ENCODE measurements around the gene LEMD3.

The LEMD3 gene

DNA sequence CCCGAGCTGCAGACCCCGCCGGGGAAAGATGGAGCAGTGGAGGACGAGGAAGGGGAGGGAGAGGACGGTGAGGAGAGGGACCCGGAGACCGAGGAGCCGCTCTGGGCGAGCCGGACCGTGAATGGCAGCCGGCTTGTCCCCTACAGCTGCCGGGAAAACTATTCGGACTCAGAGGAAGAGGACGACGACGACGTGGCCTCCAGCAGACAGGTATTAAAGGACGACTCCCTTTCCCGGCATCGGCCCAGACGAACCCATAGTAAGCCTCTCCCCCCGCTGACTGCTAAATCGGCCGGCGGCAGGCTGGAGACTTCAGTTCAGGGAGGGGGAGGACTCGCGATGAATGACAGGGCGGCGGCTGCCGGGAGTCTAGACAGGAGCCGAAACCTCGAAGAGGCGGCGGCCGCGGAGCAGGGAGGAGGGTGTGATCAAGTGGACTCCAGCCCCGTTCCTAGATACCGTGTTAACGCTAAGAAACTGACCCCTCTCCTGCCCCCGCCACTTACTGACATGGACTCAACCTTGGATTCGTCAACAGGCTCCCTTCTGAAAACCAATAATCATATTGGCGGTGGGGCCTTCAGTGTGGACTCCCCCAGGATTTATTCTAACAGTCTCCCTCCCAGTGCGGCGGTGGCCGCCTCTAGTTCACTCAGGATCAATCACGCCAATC is 962 bp downstream of the LEMD3 start:
- DNase-seq: no peak

DNA sequence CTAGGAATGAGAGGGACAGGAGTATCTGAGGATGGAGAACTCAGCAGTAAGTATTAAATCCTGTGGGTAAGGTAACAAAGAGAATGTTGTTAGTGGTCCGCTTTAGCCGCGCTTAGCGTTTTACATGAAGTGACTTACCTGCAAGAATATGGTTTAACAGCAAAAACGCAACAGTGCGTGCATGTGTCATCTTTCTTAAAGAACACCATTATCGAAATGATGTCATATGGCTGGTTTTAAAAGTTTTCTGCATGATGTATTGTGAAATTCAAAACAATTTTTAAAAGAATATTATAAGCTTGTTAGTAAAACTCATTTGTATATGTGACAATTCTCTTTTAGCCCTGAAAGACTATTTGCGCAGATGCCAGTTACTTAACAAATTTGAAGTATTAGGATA is 1.7 kb downstream of the LEMD3 start:
- no peak for DNase-seq

DNA sequence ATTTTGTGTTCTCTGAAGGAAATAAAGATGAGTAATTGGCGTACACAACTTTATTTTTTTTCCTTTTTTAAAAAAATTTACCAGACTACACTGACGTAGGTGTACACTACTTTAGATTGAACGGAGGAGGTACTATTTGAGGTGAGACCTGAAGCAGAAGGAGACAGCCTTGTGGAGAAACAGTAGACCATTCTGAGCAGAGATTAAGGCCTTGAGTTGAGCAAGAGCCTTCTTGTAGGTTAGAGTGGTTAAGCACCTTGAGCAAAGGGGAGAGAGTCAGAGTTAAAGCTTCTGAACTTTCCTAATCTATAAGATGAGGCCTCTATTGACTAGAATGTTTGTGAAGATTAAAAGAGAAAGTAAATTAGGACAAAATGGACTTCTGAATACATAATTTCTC is 2.5 kb downstream of the LEMD3 start:
- DNase-seq: no peak

DNA sequence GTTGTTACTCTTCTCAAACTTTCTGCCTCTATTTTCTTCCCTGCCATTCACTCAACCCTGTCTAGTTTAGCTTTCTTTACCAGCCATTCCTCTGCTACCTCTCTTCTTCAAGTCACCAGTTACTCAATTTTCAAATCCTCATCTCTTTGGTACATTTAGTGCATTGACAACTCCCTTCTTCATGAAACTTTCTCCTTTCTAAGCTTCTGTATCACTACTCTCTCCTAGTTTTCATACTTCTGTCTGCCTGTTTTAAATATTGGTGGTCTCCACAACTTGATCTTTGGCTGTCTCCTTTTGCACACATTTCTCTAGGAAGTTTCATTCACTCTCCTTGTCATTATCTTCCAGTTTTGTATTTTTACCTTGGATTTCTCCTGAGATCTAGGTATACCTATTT is 6.0 kb downstream of the LEMD3 start:
- DNase-seq: no peak

DNA sequence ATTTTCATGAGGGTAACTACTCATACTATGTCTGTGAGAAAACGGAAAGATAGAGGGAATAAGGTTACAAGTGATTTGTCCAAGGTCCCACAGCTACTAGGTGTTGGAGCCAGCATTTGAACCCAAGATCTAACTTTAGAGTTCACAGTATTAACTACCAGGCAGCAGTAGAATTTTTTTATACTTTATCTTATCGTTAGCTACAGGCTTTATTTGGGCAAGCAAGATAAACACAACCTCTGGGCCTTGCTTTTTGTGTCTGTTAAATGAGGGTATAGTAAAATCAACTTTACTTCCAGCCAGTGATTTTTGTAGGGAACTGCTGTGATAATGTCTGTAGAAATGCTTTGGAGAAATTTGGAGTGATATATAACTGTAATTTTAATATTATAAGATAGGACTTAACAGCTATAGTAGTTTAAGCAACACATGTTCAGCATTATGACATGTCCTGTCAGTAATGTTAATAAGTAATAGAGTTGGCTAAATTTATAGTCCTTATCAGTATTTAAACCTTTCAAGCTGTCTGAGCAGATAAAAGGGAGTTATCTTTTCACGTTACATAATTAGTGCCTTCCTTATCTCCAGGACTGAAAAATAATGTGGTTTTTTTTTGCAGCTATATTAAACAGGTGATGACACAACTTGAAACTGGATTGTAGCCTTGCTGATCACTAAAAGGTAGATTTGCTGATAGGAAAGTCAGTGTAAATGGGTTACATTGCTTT is 12.8 kb downstream of the LEMD3 start:
- DNase-seq: no peak

DNA sequence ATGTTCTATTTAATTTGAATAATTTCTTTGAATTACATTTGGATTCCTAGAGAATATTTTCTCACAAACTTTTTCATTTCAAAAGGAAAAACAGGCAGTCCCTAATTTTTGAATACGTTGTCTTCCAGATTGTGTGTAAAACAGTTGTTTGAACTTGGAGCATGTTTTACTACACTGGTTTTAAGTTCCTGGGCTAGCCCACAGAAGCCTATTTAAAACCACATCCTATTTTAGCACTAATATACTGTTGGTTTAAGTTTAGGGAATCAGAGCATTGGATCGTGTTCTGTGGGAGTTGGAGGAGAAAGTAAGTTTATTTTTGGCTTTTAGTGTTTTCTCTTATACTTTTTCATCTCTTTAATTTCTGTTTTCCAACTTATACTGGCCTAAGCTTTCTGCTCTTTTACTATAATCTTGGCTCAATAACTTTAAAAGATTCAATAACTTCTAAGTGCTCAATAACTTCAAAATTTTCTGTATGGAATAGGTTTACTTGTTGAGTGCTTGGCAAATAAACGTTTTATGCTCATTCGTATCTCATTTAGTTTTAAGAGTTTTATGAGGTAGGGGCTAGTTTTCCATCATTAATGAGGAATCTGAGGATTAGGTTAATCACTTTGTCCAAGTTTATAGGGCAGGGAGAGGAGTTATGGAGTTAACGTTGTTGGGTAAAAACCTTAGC is 14.9 kb downstream of the LEMD3 start:
- no peak for DNase-seq

DNA sequence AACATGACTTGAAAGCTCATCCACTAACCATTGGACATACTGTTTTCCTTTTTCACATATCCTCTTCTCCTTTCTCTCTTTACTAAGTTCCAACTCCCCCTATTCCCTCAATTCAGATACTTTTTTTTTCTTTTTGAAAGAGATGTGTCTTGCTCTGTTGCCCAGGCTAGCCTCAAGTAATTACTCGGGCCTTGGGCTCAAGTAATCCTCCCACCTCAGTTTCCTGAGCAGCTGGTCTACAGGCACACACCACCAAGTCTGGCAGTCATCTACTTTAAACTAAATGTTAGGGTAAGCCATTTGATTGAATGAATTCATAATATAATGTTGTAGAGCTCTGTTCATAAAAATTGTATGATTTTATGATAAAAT is 15.5 kb downstream of the LEMD3 start:
- DNase-seq: no peak

DNA sequence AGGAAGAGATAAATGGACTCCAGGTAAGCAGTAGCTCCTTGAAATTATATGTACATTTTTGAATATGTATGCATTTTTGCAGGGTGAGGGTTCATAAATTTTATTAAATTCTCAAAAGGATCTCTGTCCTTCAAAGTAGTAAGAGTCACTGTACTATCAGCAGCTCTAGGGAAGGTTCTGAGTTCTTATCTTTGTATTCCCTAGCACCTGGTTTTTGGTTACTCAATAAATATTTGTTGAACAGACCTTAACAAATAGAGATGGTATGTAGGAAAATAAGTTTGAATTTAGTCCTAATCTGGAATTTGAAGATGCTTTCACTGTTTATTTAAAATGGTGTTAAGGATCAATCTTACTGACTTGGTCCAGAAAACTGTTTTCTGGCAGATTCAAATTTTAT is 18.3 kb downstream of the LEMD3 start:
- DNase-seq: no peak

DNA sequence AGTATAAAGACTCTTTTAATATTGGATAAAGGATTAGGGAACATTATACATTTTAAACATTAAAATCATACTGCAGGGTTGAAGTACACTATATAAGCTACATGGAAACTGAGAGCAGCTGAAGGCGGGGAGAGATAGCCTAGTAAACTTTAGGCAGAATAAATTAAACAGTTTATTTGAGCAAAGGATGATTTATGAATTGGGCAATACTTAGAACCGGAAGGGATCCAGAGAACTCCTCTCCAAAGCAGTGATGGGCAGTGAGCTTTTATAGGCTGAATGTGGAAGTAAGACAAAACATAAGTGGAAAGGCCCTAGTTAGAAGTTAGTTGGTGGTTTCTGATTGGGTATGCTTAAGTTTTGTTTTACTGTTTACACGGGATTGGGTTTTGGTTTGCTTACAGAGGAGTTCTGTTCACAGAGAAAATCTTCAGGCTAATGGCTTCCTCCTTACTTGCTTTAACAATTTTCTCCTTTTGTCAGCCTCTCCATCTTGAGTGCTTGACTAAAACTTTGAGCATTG is 18.9 kb downstream of the LEMD3 start:
- DNase-seq: no peak

DNA sequence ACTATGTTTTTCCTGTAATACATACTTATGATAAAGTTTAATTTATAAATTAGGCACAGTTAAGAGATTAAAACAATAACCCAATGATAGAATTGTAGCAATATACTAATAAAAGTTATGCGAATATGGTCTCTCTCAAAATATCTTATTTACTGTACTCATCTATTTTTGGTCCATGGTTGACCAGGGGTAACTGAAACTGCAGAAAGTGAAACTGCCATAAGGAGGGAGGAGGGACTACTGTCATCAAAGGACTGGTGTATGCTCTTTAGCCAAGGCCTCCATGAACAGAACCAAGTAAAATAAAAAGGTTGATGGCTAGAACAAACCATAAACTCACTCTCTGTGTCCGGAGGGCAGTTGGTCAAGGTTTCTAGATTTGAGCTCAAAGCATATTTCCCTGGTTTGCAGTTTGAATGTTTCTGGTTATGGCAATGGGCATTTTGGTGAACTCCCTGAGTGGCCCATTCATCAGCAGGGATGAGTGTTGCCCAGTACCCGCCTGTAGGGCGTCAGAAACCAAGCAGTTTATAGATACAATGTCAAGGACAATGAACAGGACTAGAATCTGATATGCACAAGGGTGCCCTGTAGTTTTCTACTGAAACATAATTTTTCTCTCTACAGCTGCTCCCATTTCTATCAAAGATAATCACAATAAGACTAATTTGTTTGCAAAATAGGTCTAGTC is 19.8 kb downstream of the LEMD3 start:
- no peak for DNase-seq

DNA sequence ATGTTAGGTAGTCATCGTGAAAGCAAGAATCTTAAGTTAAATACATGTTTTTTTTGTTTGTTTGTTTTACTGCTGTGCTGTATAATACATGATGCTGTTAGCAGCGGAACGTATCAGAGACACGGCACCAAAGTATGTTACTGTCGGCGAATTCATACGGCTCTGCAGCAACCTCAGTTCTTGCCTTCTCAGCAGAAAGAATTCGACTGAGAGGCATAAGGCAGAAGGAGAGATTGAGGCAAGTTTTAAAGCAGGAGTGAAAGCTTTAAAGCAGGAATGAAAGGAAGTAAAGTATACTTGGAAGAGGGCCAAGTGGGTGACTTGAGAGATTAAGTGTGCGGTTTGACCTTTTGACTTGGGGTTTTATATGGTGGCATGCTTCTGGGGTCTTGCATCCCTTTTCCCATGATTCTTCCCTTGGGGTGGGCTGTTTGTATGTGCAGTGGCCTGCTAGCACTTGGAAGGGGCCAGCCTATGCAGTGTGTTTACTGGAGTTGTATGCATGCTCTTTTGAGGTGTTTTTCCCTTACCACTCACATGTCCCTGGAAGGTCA is 23.7 kb downstream of the LEMD3 start:
- DNase-seq: no peak

DNA sequence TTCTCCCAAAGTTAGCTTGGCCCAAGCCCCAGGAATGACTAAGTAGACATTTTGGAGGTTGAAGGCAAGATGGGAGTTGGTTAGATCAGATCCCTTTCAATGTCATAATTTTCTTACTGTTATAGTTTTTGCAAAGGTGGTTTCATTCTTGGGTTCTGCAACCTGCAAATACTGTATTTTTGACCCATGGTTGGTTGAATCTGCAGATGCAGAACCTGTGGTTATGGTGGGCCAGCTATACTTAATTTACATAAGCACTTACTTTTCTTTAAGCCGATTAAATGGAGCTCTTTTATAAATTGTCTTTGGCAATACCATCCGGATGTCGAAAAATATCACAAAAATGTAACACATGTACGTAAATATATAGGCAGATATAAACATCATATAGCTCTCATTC is 25.6 kb downstream of the LEMD3 start:
- no peak for DNase-seq

DNA sequence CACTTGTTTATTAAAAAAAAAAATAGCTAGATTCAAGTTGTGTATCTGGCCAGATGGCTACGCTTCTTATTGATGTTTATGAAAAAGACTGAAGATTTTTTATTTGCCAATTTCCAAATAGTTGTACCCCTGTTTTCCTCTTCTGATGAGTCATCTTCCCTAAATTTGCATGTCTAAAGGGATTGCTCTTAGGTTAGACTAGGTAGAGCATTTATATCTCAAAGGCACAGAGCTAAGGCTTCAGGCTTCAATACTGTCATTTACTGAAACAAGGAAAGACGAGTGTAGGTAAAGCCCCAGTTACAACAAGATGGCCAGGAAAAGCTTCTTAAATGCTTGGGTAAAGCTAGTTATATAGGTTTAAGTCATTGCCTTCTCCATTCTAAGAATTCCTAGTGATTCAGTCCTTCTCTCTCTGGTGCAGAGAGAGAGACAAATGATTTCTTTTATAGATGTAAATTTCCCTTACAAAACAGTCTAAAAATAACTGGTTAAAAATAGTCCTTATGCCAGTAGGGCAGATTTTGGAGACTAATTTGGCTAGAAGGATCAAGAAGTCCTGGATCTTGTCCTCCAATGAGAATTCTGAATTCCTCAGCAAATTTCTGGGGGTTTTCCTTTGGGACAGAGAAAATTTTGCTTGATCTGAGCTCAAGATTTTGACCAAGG is 26.1 kb downstream of the LEMD3 start:
- DNase-seq: no peak

DNA sequence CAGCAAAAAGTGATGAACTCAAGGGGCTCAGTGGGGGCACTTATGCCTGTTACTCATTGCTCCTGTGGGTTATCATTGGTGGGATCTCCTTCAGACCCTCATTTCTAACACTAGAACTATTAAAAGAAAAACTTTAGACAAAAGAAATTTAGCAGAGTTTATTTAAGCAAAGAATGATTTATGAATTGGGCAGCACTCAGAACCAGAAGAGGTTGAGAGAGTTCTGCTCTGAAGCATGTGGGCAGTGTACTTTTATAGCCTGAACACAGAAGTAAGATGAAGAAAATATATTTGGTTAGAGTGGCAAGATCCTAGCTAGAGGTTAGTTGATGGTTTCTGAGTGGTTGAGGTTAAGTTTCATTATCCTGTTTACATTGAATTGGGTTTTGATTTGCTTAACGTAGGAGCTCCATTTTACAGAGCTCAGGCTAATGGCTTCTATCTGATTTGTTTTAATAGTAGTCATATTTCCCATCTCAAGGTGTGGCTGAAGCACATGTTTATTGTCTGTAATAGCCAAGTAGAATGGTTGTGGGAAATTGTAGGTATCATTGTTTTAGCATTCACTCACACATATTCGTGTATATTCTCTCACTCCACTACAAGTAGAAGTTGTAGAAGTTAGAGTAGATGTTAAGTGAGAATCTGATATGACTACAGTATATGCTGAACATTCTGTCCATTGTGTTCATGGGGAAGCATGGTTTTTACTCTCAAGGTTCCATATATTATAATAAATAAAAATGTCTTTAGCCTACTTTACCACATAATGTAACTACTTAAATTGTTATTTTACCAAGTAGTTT is 27.6 kb downstream of the LEMD3 start:
- DNase-seq: no peak

DNA sequence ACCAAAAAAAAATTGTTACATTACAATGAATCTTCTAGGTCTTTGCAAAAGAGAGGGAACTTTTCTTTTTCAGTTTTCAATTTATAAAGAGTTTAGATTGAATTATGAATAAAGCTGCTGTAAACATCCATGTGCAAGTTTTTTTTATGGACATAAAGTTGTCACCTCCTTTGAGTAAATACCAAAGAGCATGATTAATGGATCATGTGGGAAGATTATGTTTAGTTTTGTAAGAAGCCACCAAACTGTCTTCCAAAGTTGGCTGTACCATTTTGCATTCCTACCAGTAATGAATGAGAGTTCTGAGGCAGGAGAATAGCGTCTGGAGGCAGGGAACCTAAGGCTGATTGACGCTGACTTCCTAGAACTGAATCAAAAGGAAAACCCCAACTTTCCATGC is 30.2 kb downstream of the LEMD3 start:
- no peak for DNase-seq

DNA sequence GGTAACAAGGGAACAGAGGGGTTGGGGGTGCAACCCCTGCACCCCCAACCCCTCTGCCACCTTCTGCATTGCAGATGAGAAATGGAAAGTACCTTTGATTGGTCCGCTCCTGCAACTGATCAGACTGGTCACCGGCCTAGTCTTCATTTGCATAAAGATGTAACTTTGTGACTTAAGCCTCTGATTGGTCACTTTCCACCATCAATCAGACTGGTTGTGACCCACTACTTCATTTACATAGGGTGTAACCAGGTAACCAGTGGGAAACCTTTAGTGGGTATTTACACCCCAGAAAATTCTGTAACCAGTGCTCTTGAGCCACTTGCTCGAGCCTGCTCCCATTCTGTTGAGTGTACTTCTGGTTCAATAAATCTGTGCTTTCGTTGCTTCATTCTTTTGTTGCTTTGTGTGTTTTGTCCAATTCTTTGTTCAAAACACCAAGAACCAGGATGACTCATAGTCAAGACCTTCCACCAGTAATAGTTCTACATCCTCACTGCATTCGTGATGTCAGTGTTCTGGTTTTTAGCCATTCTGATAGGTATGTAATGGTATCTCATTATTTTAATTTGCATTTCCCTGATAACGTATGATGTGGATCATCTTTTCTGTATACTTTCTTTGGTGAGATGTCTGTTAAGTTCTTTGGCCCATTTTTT is 30.8 kb downstream of the LEMD3 start:
- no peak for DNase-seq

DNA sequence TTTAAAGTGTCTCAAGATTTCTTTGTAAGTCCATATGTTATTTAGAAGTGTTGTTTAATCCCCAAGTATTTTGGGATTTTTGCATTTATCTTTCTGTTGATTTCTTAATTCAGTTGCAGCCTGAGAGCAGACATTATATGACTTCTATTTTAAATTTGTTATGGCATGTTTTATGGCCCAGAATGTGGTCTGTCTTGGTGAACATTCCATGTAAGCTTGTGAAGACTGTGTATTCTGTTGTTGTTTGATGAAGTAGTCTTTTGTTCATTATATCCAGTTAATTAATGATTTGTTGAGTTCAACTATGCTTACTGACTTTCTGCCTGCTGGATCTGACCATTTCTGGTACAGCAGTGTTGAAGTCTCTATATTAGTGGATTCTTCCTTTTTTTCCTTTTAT is 34.0 kb downstream of the LEMD3 start:
- DNase-seq: no peak

DNA sequence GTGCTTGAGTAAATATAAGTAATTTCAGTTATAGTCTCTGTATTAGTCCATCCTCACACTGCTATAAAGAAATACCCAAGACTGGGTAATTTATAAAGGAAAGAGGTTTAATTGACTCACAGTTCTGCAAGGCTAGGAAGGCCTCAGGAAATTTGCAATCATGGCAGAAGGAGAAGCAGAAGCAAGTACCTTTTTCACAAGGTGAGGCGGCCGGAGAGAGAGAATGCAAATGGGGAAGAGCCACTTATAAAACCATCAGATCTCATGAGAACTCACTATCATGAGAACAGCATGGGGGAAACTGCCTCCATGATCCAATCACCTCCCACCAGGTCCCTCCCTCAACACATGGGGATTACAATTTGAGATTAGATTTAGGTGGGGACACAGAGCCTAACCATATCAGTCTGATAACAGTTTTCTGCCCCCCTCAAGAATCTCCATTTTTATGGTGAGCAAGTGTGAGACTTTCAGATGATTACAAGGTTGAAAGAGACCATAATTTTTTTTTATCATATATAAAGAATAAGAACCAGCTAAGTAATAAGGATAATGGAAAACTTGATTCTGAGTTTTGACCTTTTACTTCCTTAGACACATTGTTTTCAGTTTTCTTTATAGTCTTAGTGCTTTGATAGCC is 35.6 kb downstream of the LEMD3 start:
- DNase-seq: no peak

DNA sequence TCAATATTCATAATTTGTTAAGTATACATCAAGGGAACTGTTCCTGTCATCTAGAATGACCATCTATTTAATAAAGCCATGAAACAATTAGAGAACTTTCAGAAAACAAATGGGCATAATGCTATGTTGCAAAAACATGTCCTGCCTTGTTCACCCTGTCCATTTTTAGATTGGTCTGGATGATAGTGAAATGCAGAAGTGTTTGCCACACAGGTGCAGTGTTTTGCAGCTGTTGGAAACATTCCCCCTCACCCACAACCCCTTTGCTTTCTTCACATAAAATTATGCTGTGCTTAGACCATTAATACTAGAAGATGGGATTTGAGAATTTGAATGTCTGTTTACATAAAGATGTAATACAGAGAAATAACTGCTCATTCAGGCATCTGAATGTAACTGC is 36.5 kb downstream of the LEMD3 start:
- DNase-seq: no peak

DNA sequence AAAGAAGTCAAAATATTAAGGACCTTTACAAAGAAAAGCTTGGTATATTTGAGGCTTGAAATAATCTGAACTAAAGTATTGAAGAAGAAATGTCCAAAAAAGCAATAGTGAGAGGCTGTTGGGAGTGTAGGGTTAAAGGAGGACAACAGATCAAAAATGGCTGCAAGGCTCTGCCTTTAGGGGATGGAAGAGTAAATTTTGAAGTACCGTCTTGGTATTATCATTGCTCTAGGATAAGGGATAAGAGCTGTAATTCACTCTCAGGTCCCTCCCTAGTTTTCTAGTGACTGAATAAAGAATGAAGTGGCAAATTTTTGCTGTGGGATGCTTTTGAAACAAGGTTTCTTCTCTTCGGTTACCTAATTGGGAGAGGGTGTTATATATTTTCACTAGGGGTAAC is 38.7 kb downstream of the LEMD3 start:
- DNase-seq: no peak

All from cortex of kidney (tissue), 1 donor.